ENCODE measurements around the gene LEFTY1.

The LEFTY1 gene

DNA sequence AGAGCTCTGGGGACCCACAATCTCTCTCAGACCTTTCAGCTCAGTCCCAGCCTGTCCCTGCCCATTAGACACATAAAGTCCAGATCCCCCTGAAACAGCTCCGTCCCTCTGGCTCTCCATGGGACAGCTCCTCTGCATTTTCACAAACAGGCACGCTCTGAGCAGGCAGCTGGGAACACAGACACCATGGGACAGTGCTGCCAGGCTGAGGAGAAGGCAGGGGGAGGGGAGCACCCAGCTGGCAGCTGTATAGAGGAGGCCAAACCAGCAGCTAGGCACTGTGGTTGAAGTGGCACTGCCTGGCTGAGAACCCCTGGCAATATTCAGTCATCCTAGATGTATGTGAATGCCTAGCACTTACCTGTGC lies 8.7 kb downstream of the LEFTY1 start:
- ChIA-PET CTCF (interaction anchor here (0.8 to 2.0 kb wide), 13 partner anchors 11 to 405 kb away, joined by 3 to 7 read pairs (median 4); no protein-coding TSS in a partner anchor), POLR2A (no interaction called here)
- Histone ChIP-seq H3K27me3 (replicated peaks in 2 of 5; ENCODE audit: control insufficient read depth in 4 of 5, insufficient read depth in 5 of 5, low read length in 4 of 5) (no peaks in the 10 kb centered on the region), H3K36me3 (ENCODE audit: control insufficient read depth in 4 of 4, insufficient read depth in 4 of 4, low read length in 3 of 4) (peaks cover 0 to 25% (median 15%) of the 10 kb centered on the region in 4 experiments), H3K27ac (ENCODE audit: insufficient read depth in 1 of 2, low read depth in 1 of 2, low read length in 2 of 2, poor library complexity in 1 of 2, severe bottlenecking in 2 of 2) (peak overlapping the region; percentile 50 to 91), H3K4me3 (ENCODE audit: control insufficient read depth in 1 of 7, extremely low read depth in 1 of 7, insufficient read depth in 4 of 7, low read depth in 2 of 7, low read length in 6 of 7) (peak overlapping the region in 6 of 7 experiments; percentile 30 to 98 (median 90)), H3K4me1 (ENCODE audit: control extremely low read depth in 1 of 4, control insufficient read depth in 4 of 4, insufficient read depth in 4 of 4, low read length in 3 of 4) (peaks cover 7 to 57% (median 47%) of the 10 kb centered on the region in 4 experiments), H3K9me3 (ENCODE audit: control extremely low read depth in 1 of 5, control insufficient read depth in 4 of 5, insufficient read depth in 2 of 5, low read depth in 1 of 5, low read length in 4 of 5) (no peaks in the 10 kb centered on the region)
- WGBS (ENCODE audit: insufficient coverage) = 82% methylated on average over 2 of the region's 2 CpGs
- DNase-seq = peak in 1 of 3 donors; percentile 35

DNA sequence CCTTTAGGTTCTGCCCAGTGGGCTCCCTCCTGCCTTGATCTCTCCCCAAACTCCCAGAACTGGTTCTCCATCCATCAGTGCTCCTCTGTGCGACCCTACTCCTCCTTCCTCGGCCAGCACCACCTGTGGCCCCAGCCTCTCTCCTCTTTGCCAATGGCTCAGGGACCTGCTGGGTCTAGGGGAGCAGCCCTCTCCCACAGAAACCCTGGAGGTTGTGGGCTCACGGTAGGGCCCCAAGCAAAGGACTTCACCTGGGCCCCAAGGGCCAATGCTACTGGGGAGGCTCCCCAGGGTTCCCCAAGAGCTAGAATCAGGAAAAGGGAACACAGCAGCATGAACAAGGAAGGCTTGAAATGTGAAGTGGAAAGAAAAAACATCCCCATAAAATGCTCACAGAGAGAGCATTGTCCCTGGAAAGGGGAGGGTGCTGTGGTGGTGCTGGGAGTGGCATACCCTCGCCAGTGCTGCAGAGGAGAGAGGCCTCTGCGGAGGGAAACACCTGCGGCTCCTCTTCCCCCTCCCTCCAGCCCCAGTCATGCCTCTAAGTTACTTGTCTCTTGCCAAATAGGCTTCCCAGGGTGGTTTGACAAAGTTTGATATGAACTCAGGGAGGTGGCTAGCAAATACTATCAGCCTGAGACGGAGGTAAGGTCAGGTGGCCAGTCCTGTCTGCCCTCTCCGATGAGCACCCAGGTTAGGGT lies 9.3 kb downstream of the LEFTY1 start:
- H3K4me1 ChIP-seq (ENCODE audit: control extremely low read depth in 1 of 4, control insufficient read depth in 4 of 4, insufficient read depth in 4 of 4, low read length in 3 of 4) = peaks cover 7 to 57% (median 47%) of the 10 kb centered on the region in 4 experiments
- POLR2A ChIA-PET = no interaction called here
- CTCF ChIA-PET = interaction anchor here (0.8 to 2.0 kb wide), 7 partner anchors 12 to 405 kb away, joined by 3 to 7 read pairs (median 5); no protein-coding TSS in a partner anchor
- H3K4me3 ChIP-seq (ENCODE audit: control insufficient read depth in 1 of 7, extremely low read depth in 1 of 7, insufficient read depth in 4 of 7, low read depth in 2 of 7, low read length in 6 of 7) = peak overlapping the region in 6 of 7 experiments; percentile 30 to 98 (median 90)
- peaks cover 0 to 30% (median 17%) of the 10 kb centered on the region in 4 experiments for H3K36me3 ChIP-seq (ENCODE audit: control insufficient read depth in 4 of 4, insufficient read depth in 4 of 4, low read length in 3 of 4)
- H3K9me3 ChIP-seq (ENCODE audit: control extremely low read depth in 1 of 5, control insufficient read depth in 4 of 5, insufficient read depth in 2 of 5, low read depth in 1 of 5, low read length in 4 of 5) = no peaks in the 10 kb centered on the region
- no peaks in the 10 kb centered on the region for H3K27me3 ChIP-seq (replicated peaks in 2 of 5; ENCODE audit: control insufficient read depth in 4 of 5, insufficient read depth in 5 of 5, low read length in 4 of 5)
- DNase-seq = peak; percentile 58 to 80 (median 70)
- peak overlapping the region; percentile 50 to 91 for H3K27ac ChIP-seq (ENCODE audit: insufficient read depth in 1 of 2, low read depth in 1 of 2, low read length in 2 of 2, poor library complexity in 1 of 2, severe bottlenecking in 2 of 2)
- 33% methylated on average over 6 of the region's 8 CpGs for WGBS (ENCODE audit: insufficient coverage)

GRCh38 chr1:225878282-225878681 lies 10.7 kb downstream of the LEFTY1 start:
- 100% methylated on average over 3 of the region's 4 CpGs for WGBS (ENCODE audit: insufficient coverage)
- H3K27ac ChIP-seq (ENCODE audit: insufficient read depth in 1 of 2, low read depth in 1 of 2, low read length in 2 of 2, poor library complexity in 1 of 2, severe bottlenecking in 2 of 2) = no peak overlapping the region
- peak overlapping the region in 1 of 7 experiments; percentile 1 for H3K4me3 ChIP-seq (ENCODE audit: control insufficient read depth in 1 of 7, extremely low read depth in 1 of 7, insufficient read depth in 4 of 7, low read depth in 2 of 7, low read length in 6 of 7)
- H3K4me1 ChIP-seq (ENCODE audit: control extremely low read depth in 1 of 4, control insufficient read depth in 4 of 4, insufficient read depth in 4 of 4, low read length in 3 of 4) = peaks cover 7 to 57% (median 46%) of the 10 kb centered on the region in 4 experiments
- CTCF ChIA-PET = interaction anchor here (0.7 to 2.4 kb wide), 16 partner anchors 9 to 405 kb away, joined by 3 to 8 read pairs (median 4); partner anchors contain the start of gene LEFTY1
- POLR2A ChIA-PET = interaction anchor here (1.4 kb wide), 1 partner anchor 12 kb away, joined by 5 read pairs; no protein-coding TSS in a partner anchor
- no peaks in the 10 kb centered on the region for H3K9me3 ChIP-seq (ENCODE audit: control extremely low read depth in 1 of 5, control insufficient read depth in 4 of 5, insufficient read depth in 2 of 5, low read depth in 1 of 5, low read length in 4 of 5)
- H3K27me3 ChIP-seq (replicated peaks in 2 of 5; ENCODE audit: control insufficient read depth in 4 of 5, insufficient read depth in 5 of 5, low read length in 4 of 5) = no peaks in the 10 kb centered on the region
- no peak for DNase-seq
- H3K36me3 ChIP-seq (ENCODE audit: control insufficient read depth in 4 of 4, insufficient read depth in 4 of 4, low read length in 3 of 4) = peaks cover 4 to 43% (median 26%) of the 10 kb centered on the region in 4 experiments

DNA sequence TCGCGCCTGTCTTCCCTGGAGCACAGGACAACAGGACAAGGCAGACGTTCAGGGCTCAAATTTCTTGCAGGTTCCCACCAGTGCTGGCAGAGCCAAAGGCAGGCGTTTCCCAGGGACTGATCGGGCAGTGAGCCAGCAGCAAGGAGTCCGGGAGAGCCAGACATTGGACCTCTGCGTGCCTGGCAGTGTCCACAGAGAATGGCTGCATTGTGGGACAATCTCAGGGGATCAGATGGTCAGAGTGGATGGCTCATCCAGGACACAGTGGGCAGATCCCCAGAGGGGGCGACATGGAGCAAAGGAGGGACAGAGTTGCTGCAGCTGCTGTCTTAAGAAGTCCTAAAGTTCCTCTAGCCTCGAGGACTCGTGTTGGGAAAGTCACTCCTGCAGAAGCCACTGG lies 11.4 kb downstream of the LEFTY1 start:
- Histone ChIP-seq H3K36me3 (ENCODE audit: control insufficient read depth in 4 of 4, insufficient read depth in 4 of 4, low read length in 3 of 4) (peaks cover 7 to 49% (median 31%) of the 10 kb centered on the region in 4 experiments), H3K4me3 (ENCODE audit: control insufficient read depth in 1 of 7, extremely low read depth in 1 of 7, insufficient read depth in 4 of 7, low read depth in 2 of 7, low read length in 6 of 7) (peak overlapping the region in 1 of 7 experiments; percentile 1), H3K4me1 (ENCODE audit: control extremely low read depth in 1 of 4, control insufficient read depth in 4 of 4, insufficient read depth in 4 of 4, low read length in 3 of 4) (peaks cover 7 to 50% (median 42%) of the 10 kb centered on the region in 4 experiments), H3K27ac (ENCODE audit: insufficient read depth in 1 of 2, low read depth in 1 of 2, low read length in 2 of 2, poor library complexity in 1 of 2, severe bottlenecking in 2 of 2) (no peak overlapping the region), H3K27me3 (replicated peaks in 2 of 5; ENCODE audit: control insufficient read depth in 4 of 5, insufficient read depth in 5 of 5, low read length in 4 of 5) (no peaks in the 10 kb centered on the region), H3K9me3 (ENCODE audit: control extremely low read depth in 1 of 5, control insufficient read depth in 4 of 5, insufficient read depth in 2 of 5, low read depth in 1 of 5, low read length in 4 of 5) (no peaks in the 10 kb centered on the region)
- WGBS (ENCODE audit: insufficient coverage) = 79% methylated on average over 10 of the region's 10 CpGs
- ChIA-PET POLR2A (interaction anchor here (0.6 to 1.4 kb wide), 2 partner anchors 11 to 289 kb away, joined by 5 read pairs; no protein-coding TSS in a partner anchor), CTCF (interaction anchor here (0.7 to 2.4 kb wide), 18 partner anchors 8 to 404 kb away, joined by 3 to 8 read pairs (median 4); partner anchors contain the start of gene LEFTY1)
- peak in 1 of 3 donors; percentile 48 for DNase-seq

GRCh38 chr1:225876900-225877510 lies 11.9 kb downstream of the LEFTY1 start:
- CTCF ChIA-PET = interaction anchor here (0.6 to 2.4 kb wide), 14 partner anchors 8 to 403 kb away, joined by 3 to 8 read pairs (median 4); partner anchors contain the start of gene LEFTY1
- Histone ChIP-seq H3K36me3 (ENCODE audit: control insufficient read depth in 4 of 4, insufficient read depth in 4 of 4, low read length in 3 of 4) (peaks cover 7 to 53% (median 32%) of the 10 kb centered on the region in 4 experiments), H3K4me1 (ENCODE audit: control extremely low read depth in 1 of 4, control insufficient read depth in 4 of 4, insufficient read depth in 4 of 4, low read length in 3 of 4) (peaks cover 7 to 48% (median 41%) of the 10 kb centered on the region in 4 experiments), H3K9me3 (ENCODE audit: control extremely low read depth in 1 of 5, control insufficient read depth in 4 of 5, insufficient read depth in 2 of 5, low read depth in 1 of 5, low read length in 4 of 5) (no peaks in the 10 kb centered on the region), H3K4me3 (ENCODE audit: control insufficient read depth in 1 of 7, extremely low read depth in 1 of 7, insufficient read depth in 4 of 7, low read depth in 2 of 7, low read length in 6 of 7) (no peak overlapping the region), H3K27me3 (replicated peaks in 2 of 5; ENCODE audit: control insufficient read depth in 4 of 5, insufficient read depth in 5 of 5, low read length in 4 of 5) (no peaks in the 10 kb centered on the region), H3K27ac (ENCODE audit: insufficient read depth in 1 of 2, low read depth in 1 of 2, low read length in 2 of 2, poor library complexity in 1 of 2, severe bottlenecking in 2 of 2) (no peak overlapping the region)
- DNase-seq = no peak
- WGBS (ENCODE audit: insufficient coverage) = 98% methylated on average over 12 of the region's 12 CpGs
- POLR2A ChIA-PET = interaction anchor here (0.6 to 1.4 kb wide), 2 partner anchors 11 to 290 kb away, joined by 5 read pairs; no protein-coding TSS in a partner anchor

- WGBS (ENCODE audit: insufficient coverage) = 88% methylated on average over 10 of the region's 12 CpGs
- H3K27me3 ChIP-seq (replicated peaks in 2 of 5; ENCODE audit: control insufficient read depth in 4 of 5, insufficient read depth in 5 of 5, low read length in 4 of 5) = no peaks in the 10 kb centered on the region
- H3K27ac ChIP-seq (ENCODE audit: insufficient read depth in 1 of 2, low read depth in 1 of 2, low read length in 2 of 2, poor library complexity in 1 of 2, severe bottlenecking in 2 of 2) = no peak overlapping the region
- CTCF ChIA-PET = interaction anchor here (0.9 to 1.6 kb wide), 2 partner anchors 9 to 12 kb away, joined by 4 to 5 read pairs; no protein-coding TSS in a partner anchor
- no peaks in the 10 kb centered on the region for H3K9me3 ChIP-seq (ENCODE audit: control extremely low read depth in 1 of 5, control insufficient read depth in 4 of 5, insufficient read depth in 2 of 5, low read depth in 1 of 5, low read length in 4 of 5)
- peaks cover 0 to 32% (median 27%) of the 10 kb centered on the region in 4 experiments for H3K4me1 ChIP-seq (ENCODE audit: control extremely low read depth in 1 of 4, control insufficient read depth in 4 of 4, insufficient read depth in 4 of 4, low read length in 3 of 4)
- DNase-seq = no peak
- H3K36me3 ChIP-seq (ENCODE audit: control insufficient read depth in 4 of 4, insufficient read depth in 4 of 4, low read length in 3 of 4) = peaks cover 9 to 70% (median 43%) of the 10 kb centered on the region in 4 experiments
- POLR2A ChIA-PET = no interaction called here
- no peak overlapping the region for H3K4me3 ChIP-seq (ENCODE audit: control insufficient read depth in 1 of 7, extremely low read depth in 1 of 7, insufficient read depth in 4 of 7, low read depth in 2 of 7, low read length in 6 of 7)
Measured at GRCh38 chr1:225875044-225875815, 13.7 kb downstream of the LEFTY1 start.
